ENCODE measurements around the gene EIF4G1. TPM values are rescaled to one million over a fixed set of nuclear protein-coding genes. Genes with fewer than 3 reads are reported as not detected.

The EIF4G1 gene
- total and polyA plus RNA-seq, 8 donors = 118 to 207 (median 174) TPM

DNA sequence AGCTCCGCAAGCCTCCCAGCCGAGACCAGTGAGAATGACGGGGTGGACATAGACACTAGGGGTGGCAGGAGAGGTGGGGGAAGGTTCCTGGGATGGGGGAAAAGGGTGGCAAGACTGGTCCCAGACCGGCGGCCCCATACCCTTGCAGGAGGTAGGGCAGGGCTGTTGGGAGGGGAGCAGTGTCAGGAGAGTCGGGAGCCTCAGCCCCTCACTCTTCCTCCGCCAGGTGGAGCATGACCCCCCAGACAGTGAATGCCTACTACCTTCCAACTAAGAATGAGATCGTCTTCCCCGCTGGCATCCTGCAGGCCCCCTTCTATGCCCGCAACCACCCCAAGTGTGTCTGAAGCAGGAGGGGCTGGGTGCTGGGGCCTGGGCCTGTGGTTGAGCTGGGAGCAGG is 24.1 kb upstream of the EIF4G1 start:
- H3K4me1 ChIP-seq = peaks cover 0 to 4% (median 0%) of the 10 kb centered on the region in 3 donors
- DNase-seq = no peak
- intact Hi-C loops (cut with DNase I) = no loop called here
- no peak for FAIRE-seq
- no peaks in the 10 kb centered on the region for H3K27me3 ChIP-seq
- no peak overlapping the region for H3K4me3 ChIP-seq
- no peaks in the 10 kb centered on the region for H3K9me3 ChIP-seq
- no peak for ATAC-seq
- WGBS, 2 donors = 77 to 85% methylated on average over 10 of the region's 10 CpGs
- H3K27ac ChIP-seq = no peak overlapping the region
- H3K36me3 ChIP-seq = no peaks in the 10 kb centered on the region
- TF ChIP-seq, protein P1, sequence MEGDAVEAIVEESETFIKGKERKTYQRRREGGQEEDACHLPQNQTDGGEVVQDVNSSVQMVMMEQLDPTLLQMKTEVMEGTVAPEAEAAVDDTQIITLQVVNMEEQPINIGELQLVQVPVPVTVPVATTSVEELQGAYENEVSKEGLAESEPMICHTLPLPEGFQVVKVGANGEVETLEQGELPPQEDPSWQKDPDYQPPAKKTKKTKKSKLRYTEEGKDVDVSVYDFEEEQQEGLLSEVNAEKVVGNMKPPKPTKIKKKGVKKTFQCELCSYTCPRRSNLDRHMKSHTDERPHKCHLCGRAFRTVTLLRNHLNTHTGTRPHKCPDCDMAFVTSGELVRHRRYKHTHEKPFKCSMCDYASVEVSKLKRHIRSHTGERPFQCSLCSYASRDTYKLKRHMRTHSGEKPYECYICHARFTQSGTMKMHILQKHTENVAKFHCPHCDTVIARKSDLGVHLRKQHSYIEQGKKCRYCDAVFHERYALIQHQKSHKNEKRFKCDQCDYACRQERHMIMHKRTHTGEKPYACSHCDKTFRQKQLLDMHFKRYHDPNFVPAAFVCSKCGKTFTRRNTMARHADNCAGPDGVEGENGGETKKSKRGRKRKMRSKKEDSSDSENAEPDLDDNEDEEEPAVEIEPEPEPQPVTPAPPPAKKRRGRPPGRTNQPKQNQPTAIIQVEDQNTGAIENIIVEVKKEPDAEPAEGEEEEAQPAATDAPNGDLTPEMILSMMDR (IDR thresholded peaks at IDR 0.05) = no peak

GRCh38 chr3:184291044-184291737 is 23.2 kb upstream of the EIF4G1 start:
- 84 to 85% methylated on average over 21 to 22 of the region's 22 CpGs for WGBS, 2 donors
- no peak for DNase-seq
- Histone ChIP-seq H3K4me1 (peaks cover 0 to 4% (median 3%) of the 10 kb centered on the region in 3 donors), H3K27ac (no peak overlapping the region), H3K9me3 (no peaks in the 10 kb centered on the region), H3K27me3 (no peaks in the 10 kb centered on the region), H3K36me3 (no peaks in the 10 kb centered on the region), H3K4me3 (no peak overlapping the region)
- intact Hi-C loops (cut with DNase I) = no loop called here
- TF ChIP-seq, protein P1 (IDR thresholded peaks at IDR 0.05) = no peak
- ATAC-seq = no peak
- no peak for FAIRE-seq

- Histone ChIP-seq H3K9me3 (no peaks in the 10 kb centered on the region), H3K36me3 (no peaks in the 10 kb centered on the region), H3K4me3 (no peak overlapping the region), H3K4me1 (peaks cover 0 to 4% (median 3%) of the 10 kb centered on the region in 3 donors), H3K27ac (no peak overlapping the region), H3K27me3 (no peaks in the 10 kb centered on the region)
- TF ChIP-seq, protein P1 (IDR thresholded peaks at IDR 0.05) = no peak
- intact Hi-C loops (cut with DNase I) = no loop called here
- DNase-seq (peak in 1 of 6 donors; percentile 71), FAIRE-seq (no peak), ATAC-seq (no peak)
- whole genome bisulfite sequencing, 2 donors = 91 to 94% methylated on average over 21 of the region's 21 CpGs
Observed at GRCh38 chr3:184291738-184292445, 22.5 kb upstream of the EIF4G1 start.

- peak in 3 of 6 donors; percentile 70 to 83 (median 76) for DNase-seq
- 23 to 25% methylated on average over 3 of the region's 3 CpGs for WGBS, 2 donors
Observed at GRCh38 chr3:184295771-184296170, 18.6 kb upstream of the EIF4G1 start.

More at GRCh38 chr3:184295771-184296170, 18.6 kb upstream of the EIF4G1 start:
- no peaks in the 10 kb centered on the region for H3K27me3 ChIP-seq
- peaks cover 0 to 4% (median 4%) of the 10 kb centered on the region in 3 donors for H3K36me3 ChIP-seq
- H3K4me3 ChIP-seq = no peak overlapping the region
- peaks cover 8 to 18% (median 10%) of the 10 kb centered on the region in 3 donors for H3K4me1 ChIP-seq
- ATAC-seq (peak; percentile 14 to 45 (median 32)), FAIRE-seq (no peak)
- TF ChIP-seq, protein P1 (IDR thresholded peaks at IDR 0.05) = no peak
- intact Hi-C loops (cut with DNase I) = no loop called here
- H3K9me3 ChIP-seq = no peaks in the 10 kb centered on the region
- peak overlapping the region in 1 of 4 donors; percentile 7 for H3K27ac ChIP-seq
